SK-N-SH (cell line): ENCODE measurements around the gene AVP.

Experiments used
- CTCF ChIP-seq: fragments of 200-600 bp; sonication (generic); IDR thresholded peaks from 2 replicates; pipeline ENCODE4 v1.6.1; 2017; ENCODE audit warnings: antibody characterized with exemption, mild to moderate bottlenecking, moderate library complexity
- FOXM1 ChIP-seq: IDR thresholded peaks from 2 replicates; pipeline ENCODE4 v1.4.0; 2012; ENCODE audit warnings: low read depth, mild to moderate bottlenecking
- NFIC ChIP-seq: IDR thresholded peaks from 2 replicates; pipeline ENCODE4 v1.4.0; 2012; ENCODE audit warnings: borderline replicate concordance
- POLR2AphosphoS5 ChIP-seq: IDR thresholded peaks from 2 replicates; pipeline ENCODE4 v1.6.1; 2012; ENCODE audit warnings: low read depth, low read length
- YY1 ChIP-seq: IDR thresholded peaks from 2 replicates; pipeline ENCODE4 v1.4.0; 2012; ENCODE audit warnings: low read depth, mild to moderate bottlenecking
- TF ChIP-seq, protein P1 (sequence below): IDR thresholded peaks from 2 replicates; pipeline ENCODE4 v1.4.0; 2012; ENCODE audit warnings: low read depth, borderline replicate concordance

DNA sequence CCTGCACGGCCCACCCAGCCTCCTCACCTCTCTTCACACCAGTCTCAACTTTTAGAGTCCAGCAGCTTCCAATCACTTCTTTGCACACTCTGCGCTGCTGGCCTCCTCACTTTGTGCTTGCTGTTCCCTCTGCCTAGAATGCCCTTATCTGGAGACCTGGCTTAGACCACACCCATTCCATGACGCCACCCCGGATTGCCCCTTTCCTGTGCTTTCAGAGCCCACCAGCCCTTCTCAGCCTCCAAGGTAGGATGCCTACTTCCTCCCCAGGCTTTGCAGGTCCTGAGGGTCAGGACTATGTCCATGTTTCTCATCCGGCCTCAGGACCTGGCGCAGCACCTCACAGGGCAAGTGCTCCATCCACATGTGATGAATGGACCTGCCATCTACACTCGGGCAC is 27.0 kb upstream of the AVP start:
- no peak for TF ChIP-seq CTCF
- no peak for TF ChIP-seq NFIC
- no peak for TF ChIP-seq YY1
- TF ChIP-seq POLR2AphosphoS5, result no peak
- no peak for TF ChIP-seq FOXM1
- TF ChIP-seq, protein P1, sequence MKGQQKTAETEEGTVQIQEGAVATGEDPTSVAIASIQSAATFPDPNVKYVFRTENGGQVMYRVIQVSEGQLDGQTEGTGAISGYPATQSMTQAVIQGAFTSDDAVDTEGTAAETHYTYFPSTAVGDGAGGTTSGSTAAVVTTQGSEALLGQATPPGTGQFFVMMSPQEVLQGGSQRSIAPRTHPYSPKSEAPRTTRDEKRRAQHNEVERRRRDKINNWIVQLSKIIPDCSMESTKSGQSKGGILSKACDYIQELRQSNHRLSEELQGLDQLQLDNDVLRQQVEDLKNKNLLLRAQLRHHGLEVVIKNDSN, result no peak
